Calu3 (cell line): ENCODE measurements around the gene SMIM41. TPM values are rescaled to one million over a fixed set of nuclear protein-coding genes. Genes with fewer than 3 reads are reported as not detected.

Experiments used
- BruUV-seq: library from RNA; stranded (reverse); fragments of 400-500 nt; replicated peaks from 2 replicates; lab custom pipeline; 2021; lab: Mats Ljungman, UMichigan
- CTCF ChIA-PET: fragments of 300-600 bp; sonication (Branson Sonifier 250); formaldehyde crosslinking; loops from one replicate; lab custom pipeline; 2022; ENCODE audit warnings: antibody characterized with exemption; lab: Charles Lee
- DNase-seq: peaks from one replicate; pipeline ENCODE4 v3.0.0; 2022
- H3K27ac Mint-ChIP-seq: one replicate; pipeline ENCODE4 v1.8.0; 2022; ENCODE audit warnings: mixed read lengths; ENCODE audit not compliant: unreplicated experiment
- H3K27me3 Mint-ChIP-seq: one replicate; pipeline ENCODE4 v1.8.0; 2022; ENCODE audit warnings: mixed read lengths; ENCODE audit not compliant: unreplicated experiment
- H3K36me3 Mint-ChIP-seq: one replicate; pipeline ENCODE4 v1.8.0; 2022; ENCODE audit warnings: mild to moderate bottlenecking, moderate library complexity, mixed read lengths; ENCODE audit not compliant: insufficient read depth, unreplicated experiment
- H3K4me1 Mint-ChIP-seq: one replicate; pipeline ENCODE4 v1.8.0; 2022; ENCODE audit warnings: mild to moderate bottlenecking, low read depth, mixed read lengths; ENCODE audit not compliant: unreplicated experiment
- H3K4me3 Mint-ChIP-seq: one replicate; pipeline ENCODE4 v1.8.0; 2022; ENCODE audit warnings: mild to moderate bottlenecking, low read depth, moderate library complexity, mixed read lengths; ENCODE audit not compliant: unreplicated experiment
- H3K9me3 Mint-ChIP-seq: one replicate; pipeline ENCODE4 v1.8.0; 2022; ENCODE audit warnings: low read depth, mixed read lengths; ENCODE audit not compliant: unreplicated experiment
- intact Hi-C: fragments of 100-400 bp; cut with micrococcal nuclease; formaldehyde crosslinking; loops from one replicate; pipeline ENCODE4 v1.10.0; 2022; ENCODE audit not compliant: unreplicated experiment
- total RNA-seq: library from RNA; stranded (reverse); gene quantifications from 2 replicates; pipeline ENCODE4 v1.2.3, GENCODE V29; 2022
- TF ChIP-seq, protein P1 (sequence below): fragments of 200-600 bp; IDR thresholded peaks from one replicate; pipeline ENCODE4 v1.8.0; 2022; ENCODE audit warnings: antibody characterized with exemption; ENCODE audit not compliant: unreplicated experiment

The SMIM41 gene
- total RNA-seq, 1 experiment from 2014 or later = not detected

DNA sequence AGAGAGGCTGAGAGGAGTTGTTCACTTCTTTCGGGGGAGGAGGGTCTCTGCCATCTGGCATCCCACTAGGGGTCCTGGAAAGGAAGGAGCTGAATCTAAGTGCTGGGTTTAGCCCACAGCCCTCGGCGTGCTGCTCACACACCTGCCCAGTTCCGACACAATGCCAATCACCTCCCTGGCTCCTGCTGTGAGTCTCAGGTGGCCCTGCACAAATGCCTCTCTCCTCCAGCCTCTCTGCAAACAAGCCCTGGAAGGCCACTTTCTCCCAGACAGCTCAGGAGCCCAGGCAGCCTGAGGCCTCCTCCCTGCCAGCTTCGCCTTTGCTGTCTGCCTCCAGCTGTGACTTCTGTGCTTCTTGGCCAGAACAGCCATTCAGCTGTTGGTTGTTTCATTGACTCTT is 51.2 kb downstream of the SMIM41 start:
- no peak overlapping the region for H3K27ac Mint-ChIP-seq
- TF ChIP-seq, protein P1, sequence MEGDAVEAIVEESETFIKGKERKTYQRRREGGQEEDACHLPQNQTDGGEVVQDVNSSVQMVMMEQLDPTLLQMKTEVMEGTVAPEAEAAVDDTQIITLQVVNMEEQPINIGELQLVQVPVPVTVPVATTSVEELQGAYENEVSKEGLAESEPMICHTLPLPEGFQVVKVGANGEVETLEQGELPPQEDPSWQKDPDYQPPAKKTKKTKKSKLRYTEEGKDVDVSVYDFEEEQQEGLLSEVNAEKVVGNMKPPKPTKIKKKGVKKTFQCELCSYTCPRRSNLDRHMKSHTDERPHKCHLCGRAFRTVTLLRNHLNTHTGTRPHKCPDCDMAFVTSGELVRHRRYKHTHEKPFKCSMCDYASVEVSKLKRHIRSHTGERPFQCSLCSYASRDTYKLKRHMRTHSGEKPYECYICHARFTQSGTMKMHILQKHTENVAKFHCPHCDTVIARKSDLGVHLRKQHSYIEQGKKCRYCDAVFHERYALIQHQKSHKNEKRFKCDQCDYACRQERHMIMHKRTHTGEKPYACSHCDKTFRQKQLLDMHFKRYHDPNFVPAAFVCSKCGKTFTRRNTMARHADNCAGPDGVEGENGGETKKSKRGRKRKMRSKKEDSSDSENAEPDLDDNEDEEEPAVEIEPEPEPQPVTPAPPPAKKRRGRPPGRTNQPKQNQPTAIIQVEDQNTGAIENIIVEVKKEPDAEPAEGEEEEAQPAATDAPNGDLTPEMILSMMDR = no peak
- no peaks in the 10 kb centered on the region for H3K36me3 Mint-ChIP-seq
- H3K4me3 Mint-ChIP-seq = no peak overlapping the region
- H3K27me3 Mint-ChIP-seq = peaks cover 45% of the 10 kb centered on the region
- BruUV-seq = no TSS peak
- intact Hi-C loops = no loop called here
- no peaks in the 10 kb centered on the region for H3K9me3 Mint-ChIP-seq
- CTCF ChIA-PET = interaction anchor here (1.4 kb wide), 1 partner anchor 105 kb away, joined by 3 read pairs; no protein-coding TSS in a partner anchor
- DNase-seq = no peak
- H3K4me1 Mint-ChIP-seq = peaks cover 7% of the 10 kb centered on the region

DNA sequence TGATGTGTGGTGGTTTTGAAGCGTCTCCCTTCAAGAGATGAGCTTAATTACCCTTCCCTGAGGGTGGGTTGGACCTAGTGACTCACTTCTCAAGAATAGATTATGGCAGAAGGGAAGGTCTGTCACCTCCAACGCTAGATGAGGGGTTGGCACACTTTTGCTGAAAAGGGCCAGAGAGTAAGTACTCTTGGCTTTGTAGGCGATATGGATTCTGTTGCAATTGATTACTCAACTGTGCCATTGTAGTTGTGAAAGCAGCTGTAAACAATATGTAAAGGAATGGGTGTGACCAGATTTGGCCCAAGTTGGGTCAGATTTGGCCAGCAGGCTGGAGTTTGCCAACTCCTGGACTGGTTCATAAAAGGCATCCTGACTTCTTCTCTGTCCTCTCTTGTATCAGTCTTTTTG is 53.3 kb downstream of the SMIM41 start:
- Mint-ChIP-seq H3K36me3 (no peaks in the 10 kb centered on the region), H3K4me1 (no peaks in the 10 kb centered on the region), H3K9me3 (no peaks in the 10 kb centered on the region), H3K27me3 (peaks cover 36% of the 10 kb centered on the region), H3K4me3 (no peak overlapping the region), H3K27ac (no peak overlapping the region)
- TF ChIP-seq, protein P1 = no peak
- DNase-seq = no peak
- intact Hi-C loops = no loop called here
- CTCF ChIA-PET = no interaction called here
- BruUV-seq = no TSS peak

DNA sequence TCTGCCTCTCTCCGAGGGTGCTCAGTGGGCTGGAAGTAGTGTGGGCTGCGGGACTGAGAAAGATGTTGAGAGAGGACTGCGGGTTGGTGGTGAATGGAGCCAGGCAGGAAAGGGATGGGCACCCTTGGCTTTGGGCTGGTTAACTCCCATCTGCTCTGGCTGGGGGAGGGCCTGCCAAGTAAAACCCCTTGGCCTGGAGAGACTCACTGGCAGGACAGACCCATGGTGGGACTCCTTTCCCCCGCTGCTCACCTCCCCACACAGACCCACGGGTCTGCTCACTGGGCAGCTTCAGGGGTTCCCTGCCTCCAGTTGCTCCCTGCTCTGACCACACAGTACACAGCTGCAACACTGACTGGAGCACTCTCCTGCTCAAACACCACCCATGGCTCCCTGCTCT is 58.2 kb downstream of the SMIM41 start:
- no peak for DNase-seq
- no peaks in the 10 kb centered on the region for H3K9me3 Mint-ChIP-seq
- CTCF ChIA-PET = no interaction called here
- no peaks in the 10 kb centered on the region for H3K4me1 Mint-ChIP-seq
- H3K4me3 Mint-ChIP-seq = no peak overlapping the region
- H3K27ac Mint-ChIP-seq = no peak overlapping the region
- TF ChIP-seq, protein P1 = no peak
- peaks cover 20% of the 10 kb centered on the region for H3K27me3 Mint-ChIP-seq
- intact Hi-C loops = no loop called here
- no peaks in the 10 kb centered on the region for H3K36me3 Mint-ChIP-seq
- no TSS peak for BruUV-seq

DNA sequence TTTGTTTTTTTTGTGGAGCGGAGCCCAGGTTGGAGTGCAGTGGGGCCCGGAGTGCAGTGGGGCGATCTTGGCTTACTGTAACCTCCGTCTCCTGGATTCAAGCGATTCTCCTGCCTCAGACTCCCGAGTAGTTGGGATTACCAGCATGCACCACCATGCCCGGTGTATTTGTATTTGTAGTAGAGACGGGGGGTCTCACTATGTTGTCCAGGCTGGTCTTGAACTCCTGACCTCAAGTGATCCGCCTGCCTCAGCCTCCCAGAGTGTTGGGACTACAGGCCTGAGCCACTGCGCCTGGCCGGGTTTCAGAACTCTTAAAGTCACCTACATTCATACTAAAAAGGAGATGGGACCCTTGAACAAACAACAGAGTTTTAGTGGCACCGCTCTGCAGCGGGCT is 59.6 kb downstream of the SMIM41 start:
- CTCF ChIA-PET = no interaction called here
- no TSS peak for BruUV-seq
- no peak overlapping the region for H3K27ac Mint-ChIP-seq
- TF ChIP-seq, protein P1 = no peak
- peaks cover 17% of the 10 kb centered on the region for H3K27me3 Mint-ChIP-seq
- H3K4me3 Mint-ChIP-seq = no peak overlapping the region
- H3K9me3 Mint-ChIP-seq = no peaks in the 10 kb centered on the region
- H3K36me3 Mint-ChIP-seq = peaks cover 10% of the 10 kb centered on the region
- DNase-seq = no peak
- intact Hi-C loops = no loop called here
- peaks cover 11% of the 10 kb centered on the region for H3K4me1 Mint-ChIP-seq
